Calu3 (cell line): ENCODE results near the gene HLA-F. TPM values are rescaled to one million over a fixed set of nuclear protein-coding genes. Genes with fewer than 3 reads are reported as not detected.
A peak's percentile ranks its signal among the peaks of the same experiment; 100 is the strongest.

ENCODE experiments used
- BruUV-seq: library from RNA; stranded (reverse); fragments of 400-500 nt; replicated peaks from 2 replicates; lab custom pipeline; 2021; lab: Mats Ljungman, UMichigan
- CTCF ChIA-PET: fragments of 300-600 bp; sonication (Branson Sonifier 250); formaldehyde crosslinking; loops from one replicate; lab custom pipeline; 2022; ENCODE audit warnings: antibody characterized with exemption; lab: Charles Lee
- DNase-seq: peaks from one replicate; pipeline ENCODE4 v3.0.0; 2022
- H3K27ac Mint-ChIP-seq: one replicate; pipeline ENCODE4 v1.8.0; 2022; ENCODE audit warnings: mixed read lengths; ENCODE audit not compliant: unreplicated experiment
- H3K27me3 Mint-ChIP-seq: one replicate; pipeline ENCODE4 v1.8.0; 2022; ENCODE audit warnings: mixed read lengths; ENCODE audit not compliant: unreplicated experiment
- H3K36me3 Mint-ChIP-seq: one replicate; pipeline ENCODE4 v1.8.0; 2022; ENCODE audit warnings: mild to moderate bottlenecking, moderate library complexity, mixed read lengths; ENCODE audit not compliant: insufficient read depth, unreplicated experiment
- H3K4me1 Mint-ChIP-seq: one replicate; pipeline ENCODE4 v1.8.0; 2022; ENCODE audit warnings: mild to moderate bottlenecking, low read depth, mixed read lengths; ENCODE audit not compliant: unreplicated experiment
- H3K4me3 Mint-ChIP-seq: one replicate; pipeline ENCODE4 v1.8.0; 2022; ENCODE audit warnings: mild to moderate bottlenecking, low read depth, moderate library complexity, mixed read lengths; ENCODE audit not compliant: unreplicated experiment
- H3K9me3 Mint-ChIP-seq: one replicate; pipeline ENCODE4 v1.8.0; 2022; ENCODE audit warnings: low read depth, mixed read lengths; ENCODE audit not compliant: unreplicated experiment
- intact Hi-C: fragments of 100-400 bp; cut with micrococcal nuclease; formaldehyde crosslinking; loops from one replicate; pipeline ENCODE4 v1.10.0; 2022; ENCODE audit not compliant: unreplicated experiment
- total RNA-seq: library from RNA; stranded (reverse); gene quantifications from 2 replicates; pipeline ENCODE4 v1.2.3, GENCODE V29; 2022
- TF ChIP-seq, protein P1 (sequence below): fragments of 200-600 bp; IDR thresholded peaks from one replicate; pipeline ENCODE4 v1.8.0; 2022; ENCODE audit warnings: antibody characterized with exemption; ENCODE audit not compliant: unreplicated experiment

Gene HLA-F
- total RNA-seq, 1 experiment from 2014 or later: 57.9 TPM

DNA sequence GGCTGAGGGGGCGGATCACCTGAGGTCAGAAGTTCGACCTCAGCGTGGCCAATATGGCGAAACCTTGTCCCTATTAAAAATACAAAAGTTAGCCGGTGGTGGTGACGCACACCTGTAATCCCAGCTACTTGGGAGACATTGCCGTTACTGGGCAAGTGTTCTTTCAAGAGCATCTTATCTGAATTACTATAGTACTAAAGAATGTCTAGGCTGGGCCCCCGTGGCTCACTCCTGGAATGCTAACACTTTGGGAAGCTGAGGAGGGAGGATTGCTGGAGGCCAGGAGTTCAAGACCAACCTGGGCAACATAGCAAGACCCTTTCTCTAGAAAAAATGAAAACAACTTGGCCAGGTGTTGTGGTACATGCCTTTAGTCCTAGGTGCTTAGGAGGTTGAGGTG is 41.4 kb upstream of the HLA-F start:
- Mint-ChIP-seq H3K4me1 (peaks cover 21% of the 10 kb centered on the region), H3K9me3 (no peaks in the 10 kb centered on the region), H3K4me3 (no peak overlapping the region), H3K27me3 (no peaks in the 10 kb centered on the region), H3K27ac (no peak overlapping the region), H3K36me3 (peaks cover 5% of the 10 kb centered on the region)
- intact Hi-C loops: no loop called here
- DNase-seq: no peak
- no TSS peak for BruUV-seq
- CTCF ChIA-PET: interaction anchor here (0.7 kb wide), 1 partner anchor 28 kb away, joined by 3 read pairs; no protein-coding TSS in a partner anchor
- TF ChIP-seq, protein P1, sequence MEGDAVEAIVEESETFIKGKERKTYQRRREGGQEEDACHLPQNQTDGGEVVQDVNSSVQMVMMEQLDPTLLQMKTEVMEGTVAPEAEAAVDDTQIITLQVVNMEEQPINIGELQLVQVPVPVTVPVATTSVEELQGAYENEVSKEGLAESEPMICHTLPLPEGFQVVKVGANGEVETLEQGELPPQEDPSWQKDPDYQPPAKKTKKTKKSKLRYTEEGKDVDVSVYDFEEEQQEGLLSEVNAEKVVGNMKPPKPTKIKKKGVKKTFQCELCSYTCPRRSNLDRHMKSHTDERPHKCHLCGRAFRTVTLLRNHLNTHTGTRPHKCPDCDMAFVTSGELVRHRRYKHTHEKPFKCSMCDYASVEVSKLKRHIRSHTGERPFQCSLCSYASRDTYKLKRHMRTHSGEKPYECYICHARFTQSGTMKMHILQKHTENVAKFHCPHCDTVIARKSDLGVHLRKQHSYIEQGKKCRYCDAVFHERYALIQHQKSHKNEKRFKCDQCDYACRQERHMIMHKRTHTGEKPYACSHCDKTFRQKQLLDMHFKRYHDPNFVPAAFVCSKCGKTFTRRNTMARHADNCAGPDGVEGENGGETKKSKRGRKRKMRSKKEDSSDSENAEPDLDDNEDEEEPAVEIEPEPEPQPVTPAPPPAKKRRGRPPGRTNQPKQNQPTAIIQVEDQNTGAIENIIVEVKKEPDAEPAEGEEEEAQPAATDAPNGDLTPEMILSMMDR: no peak

DNA sequence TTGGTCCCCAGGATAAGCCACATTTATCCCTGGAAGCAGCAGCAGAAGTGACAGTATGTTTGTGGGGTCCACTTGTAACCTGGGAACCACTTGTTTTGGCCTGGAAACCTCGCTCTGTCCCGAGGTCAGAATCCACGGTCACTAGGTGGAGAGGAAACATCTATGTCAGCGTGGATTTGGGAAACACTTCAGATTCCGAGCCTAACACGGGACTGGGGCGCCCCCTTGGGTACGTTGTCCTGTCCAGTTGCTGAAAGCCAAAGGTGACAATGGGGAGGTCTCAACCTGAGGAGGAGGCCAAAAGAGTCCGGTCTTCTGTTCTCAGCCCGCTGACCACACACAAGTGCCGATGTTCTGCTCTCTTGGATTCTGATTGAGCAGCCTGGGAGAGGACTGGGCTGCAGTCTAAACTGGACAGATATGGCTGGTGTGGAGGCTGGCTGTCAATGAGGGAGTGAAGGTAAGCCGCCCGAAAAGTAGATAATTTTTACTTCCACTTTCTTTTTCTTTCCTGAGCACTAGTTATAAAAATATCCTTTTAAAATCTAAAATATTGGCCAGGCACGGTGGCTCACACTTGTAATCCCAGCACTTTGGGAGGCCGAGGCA is 37.4 kb upstream of the HLA-F start:
- Mint-ChIP-seq H3K27ac (no peak overlapping the region), H3K27me3 (no peaks in the 10 kb centered on the region), H3K36me3 (no peaks in the 10 kb centered on the region), H3K4me1 (no peaks in the 10 kb centered on the region), H3K9me3 (no peaks in the 10 kb centered on the region), H3K4me3 (no peak overlapping the region)
- peak; percentile 55 for DNase-seq
- TF ChIP-seq, protein P1: no peak
- no TSS peak for BruUV-seq
- CTCF ChIA-PET: no interaction called here
- intact Hi-C loops: loop anchor here (5.0 kb wide), 1 partner anchor 34 kb away; no protein-coding TSS in a partner anchor

DNA sequence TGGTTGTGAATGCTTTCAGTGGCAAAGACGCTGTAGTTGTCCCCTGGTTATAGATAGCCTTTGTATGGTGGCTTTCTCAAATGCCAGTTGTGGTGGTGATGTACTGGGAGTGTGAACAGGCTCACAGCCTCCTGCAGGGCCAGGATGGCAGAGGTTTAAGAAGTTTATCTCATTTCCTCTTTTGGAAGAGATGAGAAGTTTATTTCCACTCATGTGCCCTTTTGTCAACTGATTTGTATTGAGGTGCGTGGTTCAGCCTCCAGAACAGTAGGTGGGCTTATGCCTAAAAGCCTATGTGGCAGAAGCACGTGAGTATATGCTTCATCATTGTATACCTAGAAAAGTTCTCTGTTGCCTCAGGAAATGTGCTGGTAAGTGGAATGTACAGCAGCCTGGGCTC is 28.6 kb upstream of the HLA-F start:
- H3K27me3 Mint-ChIP-seq: no peaks in the 10 kb centered on the region
- no TSS peak for BruUV-seq
- DNase-seq: no peak
- no peak overlapping the region for H3K4me3 Mint-ChIP-seq
- CTCF ChIA-PET: interaction anchor here (0.9 to 2.8 kb wide), 3 partner anchors 10 to 46 kb away, joined by 4 to 100 read pairs (median 19); no protein-coding TSS in a partner anchor
- TF ChIP-seq, protein P1: no peak
- no peaks in the 10 kb centered on the region for H3K36me3 Mint-ChIP-seq
- H3K27ac Mint-ChIP-seq: no peak overlapping the region
- intact Hi-C loops: loop anchor here (5.0 kb wide), 1 partner anchor 317 kb away; the partner anchor contains the start of gene OR12D3
- H3K9me3 Mint-ChIP-seq: no peaks in the 10 kb centered on the region
- H3K4me1 Mint-ChIP-seq: peaks cover 8% of the 10 kb centered on the region

DNA sequence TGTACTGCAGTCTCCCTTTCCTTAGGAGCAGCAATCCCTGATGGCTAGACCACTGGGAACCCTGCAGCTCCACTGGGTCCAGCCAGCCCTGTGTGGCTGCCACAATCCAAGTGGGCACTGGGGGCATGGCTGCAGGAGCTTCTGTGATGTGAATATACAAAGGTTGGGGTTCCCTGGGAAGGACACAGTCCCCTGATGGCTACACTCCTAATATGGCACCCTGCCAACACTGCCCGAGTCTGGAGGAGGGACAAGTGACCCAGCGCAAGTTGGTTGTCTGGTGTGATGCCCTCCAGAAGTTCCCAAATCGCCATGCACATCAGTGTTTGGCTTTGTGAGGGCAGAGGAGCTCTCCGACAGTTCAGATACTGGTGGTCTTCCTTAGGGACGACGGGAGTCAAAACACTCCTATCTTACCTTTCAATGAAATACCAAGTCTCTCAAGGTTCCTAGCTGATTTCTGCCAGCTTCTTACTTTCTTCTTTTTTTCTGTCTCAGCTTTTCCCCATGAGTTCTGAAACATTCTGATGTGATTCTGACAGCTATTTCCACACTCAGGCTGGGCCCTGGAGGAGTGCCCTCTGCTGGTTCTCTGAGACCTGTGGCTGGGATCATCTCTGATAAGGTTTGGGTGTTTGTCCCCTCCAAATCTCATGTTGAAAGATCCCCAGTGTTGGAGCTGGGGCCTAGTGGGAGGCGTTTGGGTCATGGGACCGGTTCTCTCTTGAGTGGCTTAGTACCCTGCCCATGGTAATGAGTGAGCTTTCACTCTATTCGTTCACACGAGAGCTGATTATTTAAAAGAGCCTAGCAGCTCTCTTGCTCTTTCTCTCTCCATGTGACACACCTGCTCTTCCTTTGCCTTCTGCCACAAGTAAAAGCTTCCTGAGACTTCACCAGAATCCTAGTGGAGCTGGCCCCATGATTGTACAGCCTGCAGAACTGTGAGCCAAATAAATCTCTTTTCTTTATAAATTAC is 26.8 kb upstream of the HLA-F start:
- no peaks in the 10 kb centered on the region for H3K36me3 Mint-ChIP-seq
- TF ChIP-seq, protein P1: peak; percentile 83
- BruUV-seq: no TSS peak
- no peak overlapping the region for H3K27ac Mint-ChIP-seq
- CTCF ChIA-PET: interaction anchor here (0.7 to 2.8 kb wide), 14 partner anchors 9 to 800 kb away, joined by 3 to 100 read pairs (median 4); partner anchors contain the start of gene OR12D3
- H3K27me3 Mint-ChIP-seq: no peaks in the 10 kb centered on the region
- H3K4me3 Mint-ChIP-seq: no peak overlapping the region
- DNase-seq: peak; percentile 64
- intact Hi-C loops: loop anchor here (1.0 to 5.0 kb wide), 2 partner anchors 46 to 319 kb away; partner anchors contain the start of gene OR12D3
- H3K9me3 Mint-ChIP-seq: no peaks in the 10 kb centered on the region
- peaks cover 8% of the 10 kb centered on the region for H3K4me1 Mint-ChIP-seq
